Tongue (tissue), 2 donors: ENCODE results near the gene VPS33B. TPM values are rescaled to one million over a fixed set of nuclear protein-coding genes. Genes with fewer than 3 reads are reported as not detected.
A peak's percentile ranks its signal among the peaks of the same experiment; 100 is the strongest.
"Not testable (repeated sequence)": the region's sequence is repeated elsewhere in the genome, so short reads cannot be mapped to it uniquely, and the experiment has no call there.

Source experiments
- DNase-seq: peaks from one replicate; pipeline ENCODE4 v3.0.0-alpha.2; 2015
- total RNA-seq: library from RNA; depleted of rRNA; stranded (reverse); fragments of >200 nt; gene quantifications from one replicate; pipeline ENCODE4 v1.2.3, GENCODE V29; 2014

Gene VPS33B
- total RNA-seq, 1 donor from 2014 or later, result 11.0 TPM

DNA sequence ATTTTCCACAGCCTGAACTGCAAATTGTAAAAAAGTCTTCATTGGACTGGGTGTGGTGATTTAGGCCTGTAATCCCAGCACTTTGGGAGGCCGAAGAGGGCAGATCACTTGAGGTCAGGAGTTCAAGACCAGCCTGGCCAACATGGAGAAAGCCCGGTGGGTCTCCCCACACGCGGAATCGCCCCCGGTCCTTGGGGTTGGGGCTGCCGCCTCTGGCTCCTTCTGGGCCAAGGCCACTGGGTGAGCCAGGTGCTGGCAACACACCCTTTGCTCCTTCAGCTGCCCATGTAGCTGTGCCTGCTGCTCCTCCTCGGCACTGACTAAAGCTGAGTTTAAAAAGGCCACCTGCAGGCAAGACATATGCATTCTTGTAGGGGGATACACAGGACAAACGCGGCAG lies 9.4 kb upstream of the VPS33B start:
- no peak for DNase-seq

DNA sequence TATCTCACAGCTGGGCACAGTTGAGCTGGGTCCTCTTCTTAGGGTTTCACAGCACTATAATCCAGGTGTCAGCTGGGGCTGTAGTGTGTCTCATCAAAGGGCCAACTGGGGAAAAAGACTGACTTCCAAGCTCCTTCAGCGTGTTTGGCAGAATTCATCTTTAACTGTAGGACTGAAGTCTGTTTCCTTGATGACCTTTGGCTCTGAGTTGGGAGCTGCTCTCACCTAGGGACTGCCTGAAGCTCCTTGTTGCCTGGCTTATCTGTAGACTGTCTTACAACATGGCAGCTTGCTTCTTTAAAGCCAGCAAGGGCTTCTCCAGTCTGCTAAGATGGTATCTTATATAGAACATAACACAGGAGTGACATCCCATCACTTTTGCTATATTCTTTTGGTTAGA lies 5.3 kb upstream of the VPS33B start:
- DNase-seq, result no peak

- no peak for DNase-seq
Observed at GRCh38 chr15:91023720-91024119, 1.3 kb upstream of the VPS33B start.

DNA sequence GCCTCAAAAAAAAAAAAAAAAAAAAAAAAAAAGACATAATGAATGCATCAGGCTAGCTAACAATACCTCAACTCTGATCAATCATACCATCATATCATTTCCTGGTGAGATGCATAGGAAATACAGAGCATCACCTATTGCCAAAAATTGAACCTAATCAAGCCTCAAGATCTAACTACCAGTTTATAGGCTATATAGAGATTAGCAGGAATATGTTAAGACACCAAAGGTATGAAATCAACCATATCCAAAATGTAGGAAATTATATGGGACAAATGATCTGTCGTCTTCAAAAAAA lies 387 bp upstream of the VPS33B start:
- no peak for DNase-seq

GRCh38 chr15:91021516-91022074 lies 799 bp downstream of the VPS33B start:
- DNase-seq, result no peak

- no peak for DNase-seq
Observed at GRCh38 chr15:91018158-91018557, 4.2 kb downstream of the VPS33B start.

DNA sequence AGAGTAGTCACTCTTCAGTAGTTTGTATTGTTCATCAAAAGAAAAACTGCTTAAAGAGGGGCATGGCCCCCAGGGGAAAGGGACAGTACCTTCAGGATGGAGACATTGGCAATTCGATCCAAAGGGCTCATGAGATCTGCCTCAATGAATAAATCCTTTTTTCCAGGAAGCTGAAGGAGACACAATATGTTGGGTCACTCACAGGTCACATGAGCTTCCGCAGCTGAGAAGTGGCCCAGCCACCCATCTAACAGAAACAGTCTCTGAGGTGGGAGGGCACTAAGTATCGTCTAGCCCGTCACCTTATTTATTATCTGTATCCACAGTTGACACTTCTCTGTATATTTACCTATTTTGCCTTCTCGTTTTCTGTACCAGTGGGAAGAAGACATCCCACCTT lies 4.7 kb downstream of the VPS33B start:
- DNase-seq, result no peak

GRCh38 chr15:91013701-91014100 lies 8.7 kb downstream of the VPS33B start:
- not testable (repeated sequence) for DNase-seq

DNA sequence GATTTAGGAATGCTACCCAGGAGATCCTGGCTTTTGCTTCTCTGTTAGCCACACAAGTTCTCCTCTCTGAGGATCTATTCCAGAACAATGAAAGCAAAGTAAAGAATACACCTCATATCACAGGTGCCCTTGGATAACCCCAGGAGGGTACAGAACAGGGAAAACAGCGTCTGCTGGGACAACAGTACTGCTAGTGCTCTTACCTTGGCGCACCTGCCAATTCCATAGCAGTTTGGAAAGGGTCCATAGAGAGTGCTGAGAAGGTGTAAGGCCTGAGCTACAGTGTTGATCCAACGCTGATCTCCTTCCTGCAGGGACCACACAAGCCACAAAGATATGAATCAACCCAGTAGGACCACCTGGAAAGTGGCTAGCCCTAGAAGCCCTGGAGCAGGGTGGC lies 15.1 kb downstream of the VPS33B start:
- DNase-seq, result no peak

- no peak for DNase-seq
Observed at GRCh38 chr15:91001209-91001608, 21.2 kb downstream of the VPS33B start.

- no peak for DNase-seq
Observed at GRCh38 chr15:90998737-90999136, 23.7 kb downstream of the VPS33B start.

DNA sequence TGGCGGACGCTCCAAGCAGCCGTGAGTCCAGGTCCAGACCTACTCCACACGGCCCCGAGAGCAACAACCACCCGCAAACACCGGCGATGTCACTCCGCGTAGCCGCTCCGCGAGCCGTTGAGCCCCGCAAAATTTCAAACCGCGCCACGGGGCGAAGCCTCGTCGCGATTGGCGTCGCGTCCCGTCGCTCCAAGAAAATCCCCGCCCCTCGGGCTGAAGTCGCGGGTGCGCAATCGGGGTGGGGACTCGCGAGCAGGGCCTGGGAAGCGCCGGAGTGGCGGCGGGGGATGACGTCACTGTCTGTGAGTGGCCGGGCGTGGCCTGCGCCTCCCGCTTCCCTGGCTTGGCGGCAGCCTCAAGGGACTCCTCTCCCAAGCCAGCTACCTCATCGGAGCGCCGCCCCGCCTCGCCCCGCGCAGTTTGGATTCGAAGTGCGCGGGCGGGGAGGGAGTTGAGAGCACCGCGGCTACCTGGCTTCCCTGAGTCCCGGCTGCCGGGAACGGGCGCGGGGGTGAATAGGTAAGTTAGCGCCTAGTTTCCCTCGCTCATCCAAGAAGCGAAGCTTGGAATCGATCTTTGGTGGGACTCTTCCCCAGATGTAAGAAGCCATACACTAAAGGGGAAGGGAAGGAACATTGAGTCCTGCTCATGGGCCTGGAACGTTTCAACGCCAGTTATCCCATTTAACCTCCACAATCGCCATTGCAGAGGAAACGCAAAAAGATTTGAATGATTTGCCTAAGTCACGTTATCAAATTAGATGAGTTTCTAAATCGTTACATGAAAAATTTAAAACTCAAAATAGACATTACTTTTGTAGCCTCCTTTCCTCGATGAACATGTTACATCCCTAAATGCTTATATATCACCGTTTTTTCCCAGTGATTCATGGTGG lies 27.7 kb downstream of the VPS33B start, which contains the start of gene PRC1:
TSS of gene PRC1 (minus strand) at position 119 of the 895 bp plus-strand sequence. CDS start at position 1, 118 bp downstream.
- DNase-seq, result peak; percentile 99

- DNase-seq, result no peak
Observed at GRCh38 chr15:90994059-90994416, 28.4 kb downstream of the VPS33B start.

- DNase-seq, result no peak
Observed at GRCh38 chr15:90991587-90992285, 30.7 kb downstream of the VPS33B start.

- DNase-seq, result no peak
Observed at GRCh38 chr15:90990446-90990845, 31.9 kb downstream of the VPS33B start.

GRCh38 chr15:90989040-90989768 lies 33.2 kb downstream of the VPS33B start:
- no peak for DNase-seq

GRCh38 chr15:90988296-90988695 lies 34.1 kb downstream of the VPS33B start:
- DNase-seq, result no peak

GRCh38 chr15:90987561-90988141 lies 34.7 kb downstream of the VPS33B start:
- no peak for DNase-seq

DNA sequence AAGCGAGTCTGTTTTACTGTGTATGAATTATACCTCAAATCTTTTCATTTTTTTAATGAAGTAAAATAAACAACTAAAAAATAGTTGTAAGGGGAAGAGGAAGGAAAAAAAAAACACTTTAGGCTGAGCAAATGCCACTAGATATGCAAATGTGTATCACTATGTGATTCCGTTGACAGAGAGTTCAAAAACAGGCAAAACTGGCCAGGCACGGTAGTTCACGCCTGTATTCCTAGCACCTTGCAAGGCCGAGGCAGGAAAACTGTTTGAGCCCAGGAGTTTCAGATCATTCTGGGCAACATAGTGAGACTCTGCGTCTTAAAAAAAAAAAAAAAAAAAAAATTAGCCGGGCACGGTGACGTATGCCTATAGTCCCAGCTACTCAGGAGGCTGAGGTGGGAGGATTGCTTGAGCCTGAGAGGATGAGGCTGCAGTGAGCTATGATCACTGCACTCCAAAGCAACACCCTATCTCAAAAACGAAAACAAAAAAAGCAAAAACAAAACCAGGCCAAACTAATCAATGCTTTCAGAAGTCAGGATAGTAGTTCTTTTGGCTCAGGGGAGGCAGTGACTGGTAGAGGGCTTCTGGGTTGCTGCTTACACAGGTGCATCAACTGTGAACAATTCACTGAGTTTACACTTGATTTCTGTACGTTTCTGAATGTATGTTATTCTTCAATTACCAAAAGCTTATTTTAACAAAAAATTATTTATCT lies 35.4 kb downstream of the VPS33B start:
- DNase-seq, result no peak

GRCh38 chr15:90982135-90982534 lies 40.3 kb downstream of the VPS33B start:
- DNase-seq, result no peak

GRCh38 chr15:90981681-90982080 lies 40.7 kb downstream of the VPS33B start:
- DNase-seq, result no peak

DNA sequence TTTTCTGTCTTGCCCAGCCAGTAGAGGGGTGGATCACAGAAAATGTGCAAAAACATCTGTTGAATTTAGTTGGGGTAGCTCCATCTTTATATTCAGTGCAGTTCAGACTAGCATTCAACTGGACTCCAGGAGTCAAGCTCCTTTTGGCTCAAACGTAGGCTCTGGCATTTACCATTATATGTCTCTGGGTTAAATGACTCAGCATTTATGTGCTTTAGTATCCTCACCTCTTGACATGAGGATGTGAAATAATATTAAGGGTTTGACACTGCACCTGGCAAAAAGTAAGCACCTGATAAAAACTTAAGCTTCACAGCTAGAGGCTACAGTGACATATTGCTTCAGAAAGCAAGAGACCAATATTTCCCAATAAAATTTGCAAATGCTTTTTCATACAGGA lies 42.8 kb downstream of the VPS33B start:
- no peak for DNase-seq
